ENCODE measurements around the gene MOB2. TPM values are rescaled to one million over a fixed set of nuclear protein-coding genes. Genes with fewer than 3 reads are reported as not detected.

MOB2 gene
- total RNA-seq, 1 experiment from 2014 or later, result 22.7 TPM

GRCh38 chr11:1438261-1438966, 48.2 kb downstream of the MOB2 start:
- no peak overlapping the region for H4K91ac ChIP-seq (ENCODE audit: insufficient read length, low read depth, low read length)
- H3K4ac ChIP-seq (ENCODE audit: low read depth, low read length), result no peak overlapping the region
- no peak overlapping the region for H3K23ac ChIP-seq (ENCODE audit: insufficient read length, low read depth, low read length)
- no peaks in the 10 kb centered on the region for H3K79me1 ChIP-seq (ENCODE audit: insufficient read depth, low read depth, low read length, poor library complexity, severe bottlenecking)
- no peak overlapping the region for H2AK5ac ChIP-seq (ENCODE audit: insufficient read length, low read length)
- H3K27me3 ChIP-seq (ENCODE audit: insufficient read depth, low read length), result no peaks in the 10 kb centered on the region
- no peak overlapping the region for H4K5ac ChIP-seq (ENCODE audit: insufficient read length, low read depth, low read length)
- no peak overlapping the region for H2BK15ac ChIP-seq (ENCODE audit: low read depth, low read length)
- H2BK120ac ChIP-seq (ENCODE audit: low read depth, low read length, poor library complexity, severe bottlenecking), result no peak overlapping the region
- no peak overlapping the region for H2BK5ac ChIP-seq (ENCODE audit: insufficient read length, low read length)
- no peaks in the 10 kb centered on the region for H3K9me3 ChIP-seq (ENCODE audit: control insufficient read depth, low read depth, low read length)
- H2BK20ac ChIP-seq (ENCODE audit: low read depth, low read length, poor library complexity, severe bottlenecking), result no peak overlapping the region
- no peak for DNase-seq
- no peaks in the 10 kb centered on the region; the same call in 1 of the 2 replicates for H3K79me2 ChIP-seq (ENCODE audit: insufficient read depth, low read length)
- H3K27ac Mint-ChIP-seq, result no peak overlapping the region
- H3K36me3 Mint-ChIP-seq (ENCODE audit: insufficient read depth in 1 of 3, low read depth in 3 of 3), result peaks cover under 1 to 3% (median 2%) of the 10 kb centered on the region in 3 experiments; a peak in 4 of 7 replicates
- no peaks in the 10 kb centered on the region for H3K27me3 Mint-ChIP-seq (ENCODE audit: low read depth)
- H3T11ph ChIP-seq (ENCODE audit: low read length), result no peak overlapping the region
- no peaks in the 10 kb centered on the region; the same call in 1 of the 2 replicates for H3K4me1 ChIP-seq (ENCODE audit: insufficient read depth, low read length)
- H3K9me3 Mint-ChIP-seq, result no peaks in the 10 kb centered on the region
- H4K20me1 ChIP-seq (ENCODE audit: control insufficient read depth, insufficient read depth, insufficient read length), result no peaks in the 10 kb centered on the region
- no CpG with 5 or more reads among the region's 19 CpGs for WGBS (ENCODE audit: extremely low coverage, insufficient read length, low lambda C conversion rate)
- peaks cover 0 to 3% of the 10 kb centered on the region in 2 experiments; a peak in 1 of 4 replicates for H3K4me1 Mint-ChIP-seq
- H3K9ac ChIP-seq (ENCODE audit: extremely low read depth, insufficient read length, low read length), result no peak overlapping the region
- H3K4me3 Mint-ChIP-seq, result no peak overlapping the region
- no peak overlapping the region for H3K18ac ChIP-seq (ENCODE audit: insufficient read length, low read depth, low read length)
- H3K23me2 ChIP-seq (ENCODE audit: insufficient read length, low read depth, low read length, poor library complexity, severe bottlenecking), result no peaks in the 10 kb centered on the region
- H2BK12ac ChIP-seq (ENCODE audit: insufficient read length, low read depth, low read length), result no peak overlapping the region
- no peak overlapping the region for H3K27ac ChIP-seq (ENCODE audit: insufficient read length, low read depth, low read length)
- no peak overlapping the region for H4K8ac ChIP-seq (replicated peaks; ENCODE audit: insufficient read length, low read depth, low read length)
- H2AFZ ChIP-seq (ENCODE audit: low read length), result no peak overlapping the region
- no peak overlapping the region for H3K56ac ChIP-seq (ENCODE audit: insufficient read length, low read depth, low read length)
- TF ChIP-seq CTCF (conservative IDR thresholded peaks at IDR 0.05), result no peak
- H3K14ac ChIP-seq (ENCODE audit: insufficient read depth, low read length), result no peak overlapping the region
- no peak overlapping the region for H3K4me2 ChIP-seq (ENCODE audit: insufficient read depth, insufficient read length, low read length)
